ENCODE data around the gene ARHGAP6. TPM values are rescaled to one million over a fixed set of nuclear protein-coding genes. Genes with fewer than 3 reads are reported as not detected.
"Not testable (repeated sequence)": the region's sequence is repeated elsewhere in the genome, so short reads cannot be mapped to it uniquely, and the experiment has no call there.

Gene ARHGAP6
- total and polyA plus RNA-seq, 2 experiments from 2014 or later, result 0.08 to 0.54 TPM

GRCh38 chrX:11588097-11588496 lies 77.6 kb downstream of the ARHGAP6 start:
- Histone ChIP-seq H3K9me2 (ENCODE audit: insufficient read depth) (no peaks in the 10 kb centered on the region), H3K9me3 (ENCODE audit: low read depth) (no peaks in the 10 kb centered on the region), H3K79me2 (ENCODE audit: insufficient read depth) (no peaks in the 10 kb centered on the region), H3K4me2 (ENCODE audit: unreplicated experiment) (no peak overlapping the region), H4K20me1 (ENCODE audit: insufficient read depth) (no peaks in the 10 kb centered on the region), H3K27ac (no peak overlapping the region), H3K9ac (no peak overlapping the region), H3K4me3 (no peak overlapping the region), H3K36me3 (ENCODE audit: low read depth) (no peaks in the 10 kb centered on the region), H3K4me1 (ENCODE audit: insufficient read depth) (no peaks in the 10 kb centered on the region), H3K27me3 (replicated peaks; ENCODE audit: insufficient read depth) (no peaks in the 10 kb centered on the region), H3F3A (ENCODE audit: insufficient read depth) (no peaks in the 10 kb centered on the region), H2AFZ (no peak overlapping the region)
- in situ Hi-C loops (cut with MboI), result no loop called here
- no peak for TF ChIP-seq EZH2 (IDR thresholded peaks at IDR 0.05; ENCODE audit: insufficient read depth, poor library complexity, severe bottlenecking)
- no peak for TF ChIP-seq EZH2phosphoT487 (IDR thresholded peaks at IDR 0.05; ENCODE audit: insufficient read depth, low read depth)
- no peak for DNase-seq

DNA sequence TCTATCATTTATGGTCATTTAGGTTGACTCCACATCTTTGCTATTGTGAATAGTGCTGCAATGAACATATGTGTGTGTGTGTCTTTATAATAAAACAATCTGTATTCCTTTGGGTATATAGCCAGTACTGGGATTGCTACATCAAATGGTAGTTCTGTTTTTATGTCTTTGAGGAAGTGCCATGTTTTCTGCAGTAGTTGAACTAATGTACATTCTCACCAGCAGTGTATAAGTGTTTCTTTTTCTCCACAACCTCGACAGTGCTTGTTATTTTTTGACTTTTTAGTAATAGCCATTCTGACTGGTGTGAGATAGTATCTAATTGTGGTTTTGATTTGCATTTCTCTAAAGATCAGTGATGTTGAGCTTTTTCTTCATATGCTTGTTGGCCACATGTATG lies 80.5 kb downstream of the ARHGAP6 start:
- H3K27ac ChIP-seq, result no peak overlapping the region
- H3K4me1 ChIP-seq (ENCODE audit: insufficient read depth), result no peaks in the 10 kb centered on the region
- no peak for DNase-seq
- no peaks in the 10 kb centered on the region for H3K9me3 ChIP-seq (ENCODE audit: low read depth)
- no peak overlapping the region for H3K9ac ChIP-seq
- H3K79me2 ChIP-seq (ENCODE audit: insufficient read depth), result no peaks in the 10 kb centered on the region
- H3K4me2 ChIP-seq (ENCODE audit: unreplicated experiment), result no peak overlapping the region
- no peaks in the 10 kb centered on the region for H4K20me1 ChIP-seq (ENCODE audit: insufficient read depth)
- H3K4me3 ChIP-seq, result no peak overlapping the region
- in situ Hi-C loops (cut with MboI), result no loop called here
- H3F3A ChIP-seq (ENCODE audit: insufficient read depth), result no peaks in the 10 kb centered on the region
- no peaks in the 10 kb centered on the region for H3K9me2 ChIP-seq (ENCODE audit: insufficient read depth)
- TF ChIP-seq EZH2 (IDR thresholded peaks at IDR 0.05; ENCODE audit: insufficient read depth, poor library complexity, severe bottlenecking), result no peak
- no peak for TF ChIP-seq EZH2phosphoT487 (IDR thresholded peaks at IDR 0.05; ENCODE audit: insufficient read depth, low read depth)
- 70 to 71% methylated on average over 1 of the region's 1 CpG for WGBS, 2 experiments (ENCODE audit: low coverage in 1 of 2, low lambda C conversion rate in 2 of 2, missing lambda C conversion rate in 2 of 2)
- H3K36me3 ChIP-seq (ENCODE audit: low read depth), result no peaks in the 10 kb centered on the region
- no peak overlapping the region for H2AFZ ChIP-seq
- no peaks in the 10 kb centered on the region for H3K27me3 ChIP-seq (replicated peaks; ENCODE audit: insufficient read depth)

- in situ Hi-C loops (cut with MboI), result no loop called here
- H3K4me1 ChIP-seq (ENCODE audit: insufficient read depth), result no peaks in the 10 kb centered on the region
- H3K9me2 ChIP-seq (ENCODE audit: insufficient read depth), result no peaks in the 10 kb centered on the region
- no peak overlapping the region for H3K4me2 ChIP-seq (ENCODE audit: unreplicated experiment)
- no peak for DNase-seq
- H3F3A ChIP-seq (ENCODE audit: insufficient read depth), result no peaks in the 10 kb centered on the region
- 90 to 92% methylated on average over 2 of the region's 2 CpGs for WGBS, 2 experiments (ENCODE audit: low coverage in 1 of 2, low lambda C conversion rate in 2 of 2, missing lambda C conversion rate in 2 of 2)
- H3K27ac ChIP-seq, result no peak overlapping the region
- H3K36me3 ChIP-seq (ENCODE audit: low read depth), result no peaks in the 10 kb centered on the region
- H3K27me3 ChIP-seq (replicated peaks; ENCODE audit: insufficient read depth), result no peaks in the 10 kb centered on the region
- TF ChIP-seq EZH2 (IDR thresholded peaks at IDR 0.05; ENCODE audit: insufficient read depth, poor library complexity, severe bottlenecking) (no peak), EZH2phosphoT487 (IDR thresholded peaks at IDR 0.05; ENCODE audit: insufficient read depth, low read depth) (no peak)
- H4K20me1 ChIP-seq (ENCODE audit: insufficient read depth), result no peaks in the 10 kb centered on the region
- no peak overlapping the region for H3K4me3 ChIP-seq
- no peaks in the 10 kb centered on the region for H3K79me2 ChIP-seq (ENCODE audit: insufficient read depth)
- H2AFZ ChIP-seq, result no peak overlapping the region
- H3K9ac ChIP-seq, result no peak overlapping the region
- H3K9me3 ChIP-seq (ENCODE audit: low read depth), result no peaks in the 10 kb centered on the region
Observed at GRCh38 chrX:11580789-11581188, 84.9 kb downstream of the ARHGAP6 start.

GRCh38 chrX:11579636-11580600 lies 85.8 kb downstream of the ARHGAP6 start:
- no peaks in the 10 kb centered on the region for H3K79me2 ChIP-seq (ENCODE audit: insufficient read depth)
- H3K4me2 ChIP-seq (ENCODE audit: unreplicated experiment), result no peak overlapping the region

GRCh38 chrX:11578301-11578700 lies 87.4 kb downstream of the ARHGAP6 start:
- DNase-seq; H3K9me2 ChIP-seq (ENCODE audit: insufficient read depth); H3K9me3 ChIP-seq (ENCODE audit: low read depth); H2AFZ ChIP-seq; H3K27ac ChIP-seq; H4K20me1 ChIP-seq (ENCODE audit: insufficient read depth); H3K36me3 ChIP-seq (ENCODE audit: low read depth); H3K4me2 ChIP-seq (ENCODE audit: unreplicated experiment); in situ Hi-C loops (cut with MboI); H3K27me3 ChIP-seq (replicated peaks; ENCODE audit: insufficient read depth); H3F3A ChIP-seq (ENCODE audit: insufficient read depth); H3K79me2 ChIP-seq (ENCODE audit: insufficient read depth); H3K9ac ChIP-seq; H3K4me1 ChIP-seq (ENCODE audit: insufficient read depth); H3K4me3 ChIP-seq: not testable (repeated sequence)
- WGBS, 2 experiments (ENCODE audit: low coverage in 1 of 2, low lambda C conversion rate in 2 of 2, missing lambda C conversion rate in 2 of 2), result 89 to 100% methylated on average over 1 of the region's 1 CpG

More at GRCh38 chrX:11579636-11580600, 85.8 kb downstream of the ARHGAP6 start:
- Histone ChIP-seq H3K4me1 (ENCODE audit: insufficient read depth) (no peaks in the 10 kb centered on the region), H4K20me1 (ENCODE audit: insufficient read depth) (no peaks in the 10 kb centered on the region), H3K9ac (no peak overlapping the region), H3K9me3 (ENCODE audit: low read depth) (no peaks in the 10 kb centered on the region), H3F3A (ENCODE audit: insufficient read depth) (no peaks in the 10 kb centered on the region), H3K36me3 (ENCODE audit: low read depth) (no peaks in the 10 kb centered on the region), H3K4me3 (no peak overlapping the region), H3K27ac (no peak overlapping the region), H2AFZ (no peak overlapping the region), H3K27me3 (replicated peaks; ENCODE audit: insufficient read depth) (no peaks in the 10 kb centered on the region), H3K9me2 (ENCODE audit: insufficient read depth) (no peaks in the 10 kb centered on the region)
- 47 to 54% methylated on average over 6 to 7 of the region's 7 CpGs for WGBS, 2 experiments (ENCODE audit: low coverage in 1 of 2, low lambda C conversion rate in 2 of 2, missing lambda C conversion rate in 2 of 2)
- DNase-seq, result no peak
- in situ Hi-C loops (cut with MboI), result no loop called here
- TF ChIP-seq EZH2phosphoT487 (IDR thresholded peaks at IDR 0.05; ENCODE audit: insufficient read depth, low read depth) (no peak), EZH2 (IDR thresholded peaks at IDR 0.05; ENCODE audit: insufficient read depth, poor library complexity, severe bottlenecking) (no peak)

Data from GM23248 (cell line).